Mesenchymal stem cell (in vitro differentiated cells and primary cell): ENCODE data around the gene SDR39U1.

Experiments used
- DNase-seq: peaks from one replicate; pipeline ENCODE4 v3.0.0-alpha.2; 2013
- H2AFZ ChIP-seq: one replicate; pipeline ENCODE4 v1.6.1; 2013; ENCODE audit warnings: low read depth, mild to moderate bottlenecking, control low read depth, inconsistent platforms, low read length, moderate library complexity
- H2AK5ac ChIP-seq: 2 replicates; pipeline ENCODE4 v1.6.1; 2013; ENCODE audit warnings: low read length, moderate library complexity, mild to moderate bottlenecking, inconsistent platforms; ENCODE audit not compliant: severe bottlenecking
- H2BK120ac ChIP-seq: one replicate; pipeline ENCODE4 v1.6.1; 2013; ENCODE audit warnings: low read depth, mild to moderate bottlenecking, inconsistent platforms, low read length, moderate library complexity
- H2BK12ac ChIP-seq, 2 experiments: one replicate each; pipeline ENCODE4 v1.6.1; 2013; ENCODE audit warnings: inconsistent platforms in 2 of 2, low read length in 2 of 2, mild to moderate bottlenecking in 2 of 2, moderate library complexity in 2 of 2, control low read depth in 1 of 2
- H2BK15ac ChIP-seq: one replicate; pipeline ENCODE4 v1.6.1; 2013; ENCODE audit warnings: mild to moderate bottlenecking, low read depth, inconsistent platforms; ENCODE audit not compliant: poor library complexity, severe bottlenecking
- H2BK5ac ChIP-seq: 2 replicates; pipeline ENCODE4 v1.6.1; 2013; ENCODE audit warnings: low read depth, mild to moderate bottlenecking, low read length, control low read depth, inconsistent platforms; ENCODE audit not compliant: poor library complexity, severe bottlenecking
- H3K14ac ChIP-seq, 2 experiments: one replicate each; pipeline ENCODE4 v1.6.1; 2013; ENCODE audit warnings: inconsistent platforms in 2 of 2, low read length in 2 of 2, control low read depth in 1 of 2, mild to moderate bottlenecking in 1 of 2, moderate library complexity in 1 of 2
- H3K18ac ChIP-seq, 2 experiments: one replicate each; pipeline ENCODE4 v1.6.1; 2013; ENCODE audit warnings: inconsistent platforms in 2 of 2, low read length in 2 of 2, control low read depth in 1 of 2, low read depth in 1 of 2, mild to moderate bottlenecking in 1 of 2
- H3K23ac ChIP-seq, 2 experiments: one replicate each; pipeline ENCODE4 v1.6.1; 2013; ENCODE audit warnings: inconsistent platforms in 2 of 2, low read length in 2 of 2, mild to moderate bottlenecking in 2 of 2, moderate library complexity in 2 of 2, control low read depth in 1 of 2
- H3K27ac ChIP-seq: 2 replicates; pipeline ENCODE4 v1.5.1; 2013; ENCODE audit warnings: mild to moderate bottlenecking, moderate library complexity, low read length, control low read depth, inconsistent platforms; ENCODE audit not compliant: poor library complexity, severe bottlenecking
- H3K27me3 ChIP-seq, 2 experiments: 2 replicates each; pipeline versions ENCODE4 v1.6.1 to v1.7.0; 2013; ENCODE audit warnings: low read length in 2 of 2, mild to moderate bottlenecking in 2 of 2, moderate library complexity in 2 of 2, control low read depth in 1 of 2, inconsistent platforms in 1 of 2; ENCODE audit not compliant: control insufficient read depth in 1 of 2, insufficient read depth in 1 of 2
- H3K36me3 ChIP-seq, 2 experiments: 2 replicates each; pipeline versions ENCODE4 v1.6.1 to v1.7.0; 2013; ENCODE audit warnings: low read length in 2 of 2, control low read depth in 1 of 2, inconsistent platforms in 1 of 2, low read depth in 1 of 2, mild to moderate bottlenecking in 1 of 2; ENCODE audit not compliant: insufficient read depth in 2 of 2, control insufficient read depth in 1 of 2
- H3K4ac ChIP-seq, 2 experiments: one replicate each; pipeline ENCODE4 v1.6.1; 2013; ENCODE audit warnings: inconsistent platforms in 2 of 2, low read length in 2 of 2, mild to moderate bottlenecking in 2 of 2, moderate library complexity in 2 of 2, control low read depth in 1 of 2, low read depth in 1 of 2
- H3K4me1 ChIP-seq: 2 replicates; pipeline ENCODE4 v1.6.1; 2013; ENCODE audit warnings: low read depth, low read length, control low read depth; ENCODE audit not compliant: control insufficient read depth, insufficient read depth
- H3K4me2 ChIP-seq: 2 replicates; pipeline ENCODE4 v1.6.1; 2013; ENCODE audit warnings: low read length, mild to moderate bottlenecking, inconsistent platforms; ENCODE audit not compliant: poor library complexity, severe bottlenecking
- H3K4me3 ChIP-seq, 2 experiments: 2 replicates each; pipeline versions ENCODE4 v1.5.1 to v1.7.0; 2013; ENCODE audit warnings: low read length in 2 of 2, mild to moderate bottlenecking in 2 of 2, control low read depth in 1 of 2, low read depth in 1 of 2; ENCODE audit not compliant: insufficient read depth in 1 of 2
- H3K79me1 ChIP-seq: replicated peaks from 2 replicates; pipeline ENCODE4 v1.6.1; 2013; ENCODE audit warnings: mild to moderate bottlenecking, control low read depth, low read length, inconsistent platforms; ENCODE audit not compliant: poor library complexity, severe bottlenecking
- H3K9ac ChIP-seq: 2 replicates; pipeline ENCODE4 v1.7.0; 2013; ENCODE audit warnings: mild to moderate bottlenecking, low read length, moderate library complexity
- H3K9me3 ChIP-seq: 2 replicates; pipeline ENCODE4 v1.7.0; 2013; ENCODE audit warnings: mild to moderate bottlenecking, low read length; ENCODE audit not compliant: control insufficient read depth
- H4K8ac ChIP-seq: one replicate; pipeline ENCODE4 v1.6.1; 2013; ENCODE audit warnings: inconsistent platforms, mild to moderate bottlenecking, low read length, moderate library complexity
- H4K91ac ChIP-seq: one replicate; pipeline ENCODE4 v1.6.1; 2013; ENCODE audit warnings: mild to moderate bottlenecking, low read length, inconsistent platforms
- WGBS: methylation state at CpG from one replicate; pipeline ENCODE4 v1.1.7; 2013; ENCODE audit warnings: mixed read lengths; 5-methylcytosine and 5-hydroxymethylcytosine counted together

The SDR39U1 gene

GRCh38 chr14:24395609-24396582 is 46.7 kb downstream of the SDR39U1 start:
- Histone ChIP-seq H4K8ac (peak overlapping the region; percentile 1), H3K36me3 (no peaks in the 10 kb centered on the region), H3K14ac (no peak overlapping the region), H2BK120ac (peak overlapping the region; percentile 29), H3K4ac (no peak overlapping the region), H3K4me3 (no peak overlapping the region), H3K18ac (no peak overlapping the region), H3K79me1 (peaks cover 6% of the 10 kb centered on the region), H3K4me2 (no peak overlapping the region), H2AFZ (no peak overlapping the region), H2BK12ac (peak overlapping the region; percentile 18 to 29), H3K9me3 (no peaks in the 10 kb centered on the region), H3K4me1 (peaks cover 21% of the 10 kb centered on the region), H2AK5ac (no peak overlapping the region), H2BK5ac (no peak overlapping the region), H3K9ac (peak overlapping the region; percentile 11), H3K23ac (no peak overlapping the region), H3K27me3 (no peaks in the 10 kb centered on the region), H2BK15ac (no peak overlapping the region), H3K27ac (no peak overlapping the region), H4K91ac (no peak overlapping the region)
- WGBS: 82% methylated on average over 7 of the region's 8 CpGs
- no peak for DNase-seq

GRCh38 chr14:24394275-24394674 is 48.3 kb downstream of the SDR39U1 start:
- Histone ChIP-seq H3K4me1 (peaks cover 11% of the 10 kb centered on the region), H3K36me3 (no peaks in the 10 kb centered on the region), H3K79me1 (peaks cover 2% of the 10 kb centered on the region), H3K9ac (no peak overlapping the region), H3K4me3 (no peak overlapping the region), H4K91ac (no peak overlapping the region), H3K14ac (no peak overlapping the region), H3K27ac (no peak overlapping the region), H4K8ac (no peak overlapping the region), H2BK15ac (no peak overlapping the region), H3K4me2 (no peak overlapping the region), H2AK5ac (no peak overlapping the region), H3K9me3 (no peaks in the 10 kb centered on the region), H2AFZ (no peak overlapping the region), H2BK5ac (no peak overlapping the region), H3K18ac (no peak overlapping the region), H3K4ac (no peak overlapping the region), H3K27me3 (peaks cover 0 to under 1% of the 10 kb centered on the region in 2 experiments), H3K23ac (no peak overlapping the region), H2BK12ac (no peak overlapping the region), H2BK120ac (no peak overlapping the region)
- DNase-seq: no peak
- 63% methylated on average over 1 of the region's 3 CpGs for WGBS

DNA sequence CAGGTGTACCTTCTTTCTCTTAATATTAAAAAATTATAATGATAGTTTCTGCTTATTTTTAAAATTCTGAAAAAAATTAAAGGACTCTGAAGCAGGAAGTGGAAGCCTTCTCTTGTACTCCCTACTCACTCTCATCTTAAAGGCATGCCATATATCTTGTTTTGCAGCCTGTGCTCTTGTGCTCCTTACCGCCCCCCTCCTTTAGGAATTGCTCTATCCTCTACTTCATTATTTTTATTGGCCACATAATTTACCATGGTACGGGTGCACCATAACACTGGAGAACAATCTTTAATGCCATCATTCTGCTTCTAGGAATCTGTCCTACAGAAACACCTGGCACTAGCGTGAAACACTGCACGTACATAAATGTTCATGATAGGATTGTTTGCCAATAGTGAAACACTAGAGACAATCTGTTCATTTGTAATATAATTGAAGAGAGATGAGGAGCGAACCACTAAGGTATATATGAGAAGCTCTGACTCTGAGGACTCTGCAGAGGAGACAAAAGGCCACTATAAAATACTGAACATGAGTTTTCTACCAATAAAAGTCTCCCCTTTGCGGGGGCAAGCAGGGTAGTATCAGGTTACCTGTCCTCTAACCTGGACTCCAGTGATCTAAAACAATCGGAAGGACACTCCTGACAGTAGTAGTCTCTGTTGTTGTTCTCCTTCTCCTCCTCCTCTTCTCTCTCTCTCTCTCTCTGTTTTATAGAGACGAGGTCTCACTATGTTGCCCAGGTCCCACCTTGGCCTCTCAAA is 50.1 kb downstream of the SDR39U1 start:
- no peak overlapping the region for H3K27ac ChIP-seq
- H3K23ac ChIP-seq: no peak overlapping the region
- no peaks in the 10 kb centered on the region for H3K36me3 ChIP-seq
- H2BK120ac ChIP-seq: no peak overlapping the region
- DNase-seq: peak; percentile 38
- peaks cover 5% of the 10 kb centered on the region for H3K4me1 ChIP-seq
- no peak overlapping the region for H4K8ac ChIP-seq
- no peak overlapping the region for H3K18ac ChIP-seq
- peaks cover 0 to 18% of the 10 kb centered on the region in 2 experiments for H3K27me3 ChIP-seq
- H4K91ac ChIP-seq: no peak overlapping the region
- peak overlapping the region; percentile 34 for H3K9ac ChIP-seq
- H3K4ac ChIP-seq: no peak overlapping the region
- H2BK15ac ChIP-seq: no peak overlapping the region
- H3K79me1 ChIP-seq: no peaks in the 10 kb centered on the region
- H2BK12ac ChIP-seq: no peak overlapping the region
- no peaks in the 10 kb centered on the region for H3K9me3 ChIP-seq
- WGBS: 79% methylated on average over 8 of the region's 8 CpGs
- H3K4me3 ChIP-seq: no peak overlapping the region
- H3K14ac ChIP-seq: no peak overlapping the region
- H2BK5ac ChIP-seq: no peak overlapping the region
- no peak overlapping the region for H3K4me2 ChIP-seq
- no peak overlapping the region for H2AK5ac ChIP-seq
- H2AFZ ChIP-seq: no peak overlapping the region
